ENCODE data around the gene KPNA6. TPM values are rescaled to one million over a fixed set of nuclear protein-coding genes. Genes with fewer than 3 reads are reported as not detected.
A peak's percentile ranks its signal among the peaks of the same experiment; 100 is the strongest.

KPNA6 gene
- total RNA-seq, 6 experiments from 2014 or later = 116 to 132 (median 122) TPM

GRCh38 chr1:32195972-32196823, 88.3 kb downstream of the KPNA6 start:
- no peak for TF ChIP-seq CTCF (IDR thresholded peaks at IDR 0.05)
- Mint-ChIP-seq H3K4me1 (ENCODE audit: low read depth) (peaks cover 51% of the 10 kb centered on the region), H3K9me3 (no peaks in the 10 kb centered on the region), H3K36me3 (ENCODE audit: low read depth) (peaks cover 43% of the 10 kb centered on the region), H3K27me3 (ENCODE audit: insufficient read depth) (peaks cover 12% of the 10 kb centered on the region), H3K4me3 (no peak overlapping the region), H3K27ac (peak overlapping the region; percentile 68)
- DNase-seq = no peak

GRCh38 chr1:32197074-32197473, 89.2 kb downstream of the KPNA6 start:
- no peaks in the 10 kb centered on the region for H3K9me3 Mint-ChIP-seq
- H3K27me3 Mint-ChIP-seq (ENCODE audit: insufficient read depth) = peaks cover 12% of the 10 kb centered on the region
- no peak overlapping the region for H3K4me3 Mint-ChIP-seq
- H3K4me1 Mint-ChIP-seq (ENCODE audit: low read depth) = peaks cover 52% of the 10 kb centered on the region
- H3K36me3 Mint-ChIP-seq (ENCODE audit: low read depth) = peaks cover 36% of the 10 kb centered on the region
- no peak for DNase-seq
- TF ChIP-seq CTCF (IDR thresholded peaks at IDR 0.05) = no peak
- peak overlapping the region; percentile 68 for H3K27ac Mint-ChIP-seq

- no peak for DNase-seq
- peak overlapping the region; percentile 91; the same call in 1 of the 2 replicates for H3K27ac Mint-ChIP-seq
- TF ChIP-seq CTCF (IDR thresholded peaks at IDR 0.05) = no peak
- H3K9me3 Mint-ChIP-seq = no peaks in the 10 kb centered on the region
- peaks cover 58% of the 10 kb centered on the region for H3K4me1 Mint-ChIP-seq (ENCODE audit: low read depth)
- peaks cover 12% of the 10 kb centered on the region for H3K27me3 Mint-ChIP-seq (ENCODE audit: insufficient read depth)
- H3K4me3 Mint-ChIP-seq = no peak overlapping the region
- H3K36me3 Mint-ChIP-seq (ENCODE audit: low read depth) = peaks cover 30% of the 10 kb centered on the region
These were observed 90.0 kb downstream of the KPNA6 start for GRCh38 chr1:32197837-32198236.

GRCh38 chr1:32198237-32199042, 90.6 kb downstream of the KPNA6 start:
- Mint-ChIP-seq H3K4me3 (no peak overlapping the region), H3K27ac (peak overlapping the region; percentile 91), H3K27me3 (ENCODE audit: insufficient read depth) (peaks cover 12% of the 10 kb centered on the region), H3K9me3 (no peaks in the 10 kb centered on the region), H3K36me3 (ENCODE audit: low read depth) (peaks cover 25% of the 10 kb centered on the region), H3K4me1 (ENCODE audit: low read depth) (peaks cover 61% of the 10 kb centered on the region)
- no peak for TF ChIP-seq CTCF (IDR thresholded peaks at IDR 0.05)
- DNase-seq = no peak

GRCh38 chr1:32199043-32199716, 91.3 kb downstream of the KPNA6 start:
- Mint-ChIP-seq H3K4me3 (peak overlapping the region; percentile 91), H3K36me3 (ENCODE audit: low read depth) (peaks cover 19% of the 10 kb centered on the region), H3K27ac (peak overlapping the region; percentile 91), H3K27me3 (ENCODE audit: insufficient read depth) (peaks cover 8% of the 10 kb centered on the region), H3K4me1 (ENCODE audit: low read depth) (peaks cover 66% of the 10 kb centered on the region), H3K9me3 (no peaks in the 10 kb centered on the region)
- DNase-seq = no peak
- TF ChIP-seq CTCF (IDR thresholded peaks at IDR 0.05) = no peak

Data from HFFc6 (cell line).